HUES6 (cell line): Measurements from ENCODE around the gene B3GNT4.

Experiments
- H3K27ac ChIP-seq: 2 replicates; pipeline ENCODE4 v1.7.0; 2013; ENCODE audit warnings: low read depth, mild to moderate bottlenecking, low read length, inconsistent platforms
- H3K27me3 ChIP-seq: 2 replicates; pipeline ENCODE4 v1.6.1; 2013; ENCODE audit warnings: low read length; ENCODE audit not compliant: control insufficient read depth, insufficient read depth
- H3K36me3 ChIP-seq: 2 replicates; pipeline ENCODE4 v1.6.1; 2013; ENCODE audit warnings: low read length; ENCODE audit not compliant: control insufficient read depth, insufficient read depth
- H3K4me1 ChIP-seq: 2 replicates; pipeline ENCODE4 v1.6.1; 2013; ENCODE audit warnings: low read length; ENCODE audit not compliant: control insufficient read depth, insufficient read depth
- H3K4me3 ChIP-seq: 2 replicates; pipeline ENCODE4 v1.5.1; 2013; ENCODE audit warnings: low read depth, low read length
- H3K9ac ChIP-seq: one replicate; pipeline ENCODE4 v1.6.1; 2013; ENCODE audit warnings: mild to moderate bottlenecking, low read length
- H3K9me3 ChIP-seq: 2 replicates; pipeline ENCODE4 v1.6.1; 2013; ENCODE audit warnings: low read depth, low read length; ENCODE audit not compliant: control insufficient read depth, insufficient read depth

The B3GNT4 gene

GRCh38 chr12:122189626-122190475 lies 13.7 kb upstream of the B3GNT4 start:
- no peak overlapping the region for H3K4me3 ChIP-seq
- H3K36me3 ChIP-seq, result no peaks in the 10 kb centered on the region
- peaks cover 3% of the 10 kb centered on the region; the same call in 1 of the 2 replicates for H3K27me3 ChIP-seq
- peaks cover under 1% of the 10 kb centered on the region; the same call in 1 of the 2 replicates for H3K9me3 ChIP-seq
- no peak overlapping the region for H3K9ac ChIP-seq
- no peak overlapping the region for H3K27ac ChIP-seq
- no peaks in the 10 kb centered on the region for H3K4me1 ChIP-seq

DNA sequence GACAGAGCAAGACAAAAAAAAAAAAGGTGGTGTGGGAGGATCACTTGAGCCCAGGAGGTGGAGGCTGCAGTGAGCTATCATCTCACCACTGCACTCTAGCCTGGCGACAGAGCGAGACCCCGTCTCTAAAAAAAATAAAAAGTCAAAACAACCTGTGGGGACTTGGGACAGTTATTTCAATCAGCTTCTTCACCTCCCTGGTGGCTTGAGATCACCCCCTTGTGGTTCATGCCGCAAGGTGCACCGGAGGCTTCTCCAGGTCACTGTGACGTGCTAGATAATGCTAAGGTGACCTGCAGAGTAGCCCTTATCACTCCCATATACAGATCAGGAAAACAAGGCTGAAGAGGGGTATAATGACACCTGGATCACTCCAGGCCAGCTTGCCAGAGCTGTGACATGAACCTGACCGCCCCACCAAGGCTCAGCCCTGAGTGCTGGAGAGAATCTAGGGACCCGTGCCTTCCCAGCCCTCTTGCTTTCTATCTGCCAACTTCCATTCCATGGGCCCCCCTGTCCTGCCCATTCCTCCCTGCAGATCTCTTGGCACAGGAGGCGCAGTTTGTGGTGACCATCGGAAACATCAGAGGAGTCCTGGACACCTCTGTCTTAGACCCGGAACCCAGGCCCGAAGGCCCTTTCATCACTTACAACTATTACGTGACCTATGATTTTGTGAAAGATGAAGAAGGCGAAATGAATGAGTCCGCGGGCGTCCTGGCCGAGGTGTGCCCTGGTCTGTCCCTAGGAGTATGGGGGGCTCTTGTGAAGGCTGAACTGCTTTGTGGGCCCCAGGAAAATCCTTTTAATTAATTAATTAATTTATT lies 12.5 kb upstream of the B3GNT4 start:
- Histone ChIP-seq H3K36me3 (no peaks in the 10 kb centered on the region), H3K27me3 (no peaks in the 10 kb centered on the region), H3K27ac (no peak overlapping the region), H3K9ac (no peak overlapping the region), H3K9me3 (peaks cover 10% of the 10 kb centered on the region; the same call in 1 of the 2 replicates), H3K4me1 (no peaks in the 10 kb centered on the region), H3K4me3 (no peak overlapping the region)

GRCh38 chr12:122192441-122192840 lies 11.1 kb upstream of the B3GNT4 start:
- no peak overlapping the region for H3K27ac ChIP-seq
- H3K36me3 ChIP-seq, result no peaks in the 10 kb centered on the region
- H3K9ac ChIP-seq, result no peak overlapping the region

DNA sequence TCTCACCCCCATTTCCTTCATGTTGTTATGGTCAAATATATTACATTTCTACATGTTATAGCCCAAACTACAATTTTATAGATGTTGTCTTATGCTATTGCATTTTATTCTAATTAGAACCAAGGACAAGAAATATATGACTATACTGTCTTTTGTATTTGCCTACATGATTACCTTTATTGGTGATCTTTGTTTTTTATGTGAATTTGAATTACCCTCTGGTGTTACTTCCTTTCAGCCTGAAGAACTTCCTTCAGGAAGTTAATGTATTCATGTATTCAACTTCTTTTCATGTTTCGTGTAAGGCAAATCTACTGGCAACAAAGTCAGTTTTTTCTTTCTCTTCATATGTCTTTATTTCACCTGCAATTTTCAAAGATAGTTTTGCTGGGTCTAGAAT lies 8.7 kb upstream of the B3GNT4 start:
- H3K36me3 ChIP-seq, result no peaks in the 10 kb centered on the region
- H3K4me3 ChIP-seq, result no peak overlapping the region
- H3K9me3 ChIP-seq, result peaks cover 10% of the 10 kb centered on the region; the same call in 1 of the 2 replicates
- H3K27me3 ChIP-seq, result no peaks in the 10 kb centered on the region
- H3K4me1 ChIP-seq, result no peaks in the 10 kb centered on the region
- H3K9ac ChIP-seq, result no peak overlapping the region
- H3K27ac ChIP-seq, result no peak overlapping the region

More at GRCh38 chr12:122192441-122192840, 11.1 kb upstream of the B3GNT4 start:
- Histone ChIP-seq H3K9me3 (peaks cover 10% of the 10 kb centered on the region; the same call in 1 of the 2 replicates), H3K4me3 (no peak overlapping the region), H3K27me3 (no peaks in the 10 kb centered on the region), H3K4me1 (no peaks in the 10 kb centered on the region)

DNA sequence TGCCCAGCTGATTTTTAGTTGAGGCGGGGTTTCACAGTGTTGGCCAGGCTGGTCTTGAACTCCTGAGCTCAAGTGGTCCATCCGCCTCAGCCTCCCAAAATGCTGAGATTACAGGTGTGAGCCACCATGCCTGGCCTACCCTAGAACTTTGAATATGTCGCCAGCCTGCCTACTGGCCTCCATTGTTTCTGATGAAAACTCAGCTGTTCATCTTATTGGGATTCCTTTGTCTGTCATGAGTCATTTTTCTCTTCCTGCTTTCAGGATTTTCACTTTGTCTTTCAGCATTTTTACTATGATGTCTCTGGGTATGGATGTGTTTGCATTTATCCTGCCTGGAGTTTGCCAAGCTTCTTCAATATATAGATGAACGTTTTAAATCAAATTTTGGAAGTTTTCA lies 8.1 kb upstream of the B3GNT4 start:
- no peaks in the 10 kb centered on the region for H3K36me3 ChIP-seq
- no peaks in the 10 kb centered on the region for H3K4me1 ChIP-seq
- no peak overlapping the region for H3K27ac ChIP-seq

GRCh38 chr12:122197612-122197966 lies 5.9 kb upstream of the B3GNT4 start:
- Histone ChIP-seq H3K27ac (no peak overlapping the region), H3K9ac (no peak overlapping the region), H3K4me3 (no peak overlapping the region), H3K27me3 (peaks cover 14% of the 10 kb centered on the region), H3K36me3 (no peaks in the 10 kb centered on the region), H3K9me3 (peaks cover 10% of the 10 kb centered on the region; the same call in 1 of the 2 replicates), H3K4me1 (no peaks in the 10 kb centered on the region)

More for the DNA sequence above, 8.1 kb upstream of the B3GNT4 start:
- Histone ChIP-seq H3K27me3 (no peaks in the 10 kb centered on the region), H3K4me3 (no peak overlapping the region), H3K9ac (no peak overlapping the region), H3K9me3 (peaks cover 10% of the 10 kb centered on the region; the same call in 1 of the 2 replicates)

DNA sequence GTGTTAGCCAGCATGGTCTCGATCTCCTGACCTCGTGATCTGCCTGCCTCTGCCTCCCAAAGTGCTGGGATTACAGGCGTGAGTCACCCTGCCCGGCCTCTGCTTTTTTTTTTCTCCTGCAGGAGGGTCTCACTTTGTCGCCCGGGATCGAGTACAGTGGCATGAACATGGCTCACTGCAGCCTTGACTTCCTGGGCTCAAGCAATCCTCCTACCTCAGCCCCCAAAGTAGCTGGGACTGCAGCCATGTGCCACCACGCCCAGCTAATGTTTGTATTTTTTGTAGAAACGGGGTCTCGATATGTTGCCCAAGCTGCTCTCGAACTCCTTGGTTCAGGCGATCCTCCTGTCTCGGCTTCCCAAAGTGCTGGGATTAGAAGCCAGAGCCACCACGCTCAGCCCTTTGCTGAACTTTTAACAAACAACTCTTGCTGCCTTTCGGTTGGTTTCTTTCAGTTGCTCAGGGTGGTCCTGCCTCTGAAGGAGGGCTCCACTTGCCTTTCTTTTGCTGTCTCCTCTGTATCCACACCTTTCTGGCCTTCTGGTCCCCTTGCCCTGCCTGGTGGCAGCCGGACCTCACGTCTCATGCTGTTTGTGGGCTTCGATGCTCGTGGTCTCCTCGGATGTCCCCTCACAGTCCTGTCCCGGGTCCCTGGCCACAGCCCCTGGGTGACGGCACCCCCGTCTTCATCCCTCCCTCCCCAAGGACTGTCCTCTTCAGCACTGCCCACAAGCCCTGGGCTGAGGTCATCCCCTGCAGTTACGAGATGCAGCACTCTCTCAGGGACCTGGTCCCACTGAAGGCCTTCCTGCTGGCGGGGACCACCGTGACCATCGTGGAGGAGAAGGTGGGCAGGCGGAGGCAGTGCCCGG lies 3.8 kb upstream of the B3GNT4 start:
- peaks cover 4% of the 10 kb centered on the region; the same call in 1 of the 2 replicates for H3K4me1 ChIP-seq
- H3K36me3 ChIP-seq, result no peaks in the 10 kb centered on the region
- no peak overlapping the region for H3K27ac ChIP-seq
- no peak overlapping the region for H3K9ac ChIP-seq
- H3K9me3 ChIP-seq, result peaks cover 10% of the 10 kb centered on the region; the same call in 1 of the 2 replicates
- peaks cover 33% of the 10 kb centered on the region for H3K27me3 ChIP-seq
- H3K4me3 ChIP-seq, result no peak overlapping the region

- Histone ChIP-seq H3K4me3 (no peak overlapping the region), H3K4me1 (peaks cover 8% of the 10 kb centered on the region; the same call in 1 of the 2 replicates), H3K9ac (no peak overlapping the region)
Observed at GRCh38 chr12:122200541-122201175, 2.9 kb upstream of the B3GNT4 start.

DNA sequence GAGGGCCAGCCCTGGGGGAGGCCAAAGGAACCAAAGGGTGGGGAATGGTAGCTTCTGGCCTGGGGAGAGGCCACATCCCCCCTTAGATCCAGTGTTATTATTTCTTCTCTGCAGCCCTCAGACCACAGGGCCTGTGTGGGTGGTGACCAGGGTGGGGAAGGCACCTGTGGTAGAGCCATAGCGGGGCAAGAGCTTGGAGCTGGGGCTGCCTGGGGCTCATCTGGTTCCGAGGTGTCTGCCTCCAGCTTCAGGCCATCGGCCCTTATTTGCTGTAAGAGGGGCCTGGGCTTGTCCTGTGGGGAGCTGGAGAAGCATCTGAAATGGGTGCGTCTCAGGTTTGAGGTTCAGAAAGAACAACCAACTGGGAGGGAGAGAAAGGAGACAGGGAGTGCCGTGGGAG lies 2.1 kb upstream of the B3GNT4 start:
- no peak overlapping the region for H3K27ac ChIP-seq
- no peaks in the 10 kb centered on the region for H3K36me3 ChIP-seq
- no peaks in the 10 kb centered on the region for H3K9me3 ChIP-seq
- no peak overlapping the region for H3K4me3 ChIP-seq
- H3K27me3 ChIP-seq, result peaks cover 50% of the 10 kb centered on the region
- peaks cover 8% of the 10 kb centered on the region; the same call in 1 of the 2 replicates for H3K4me1 ChIP-seq
- H3K9ac ChIP-seq, result no peak overlapping the region

More at GRCh38 chr12:122200541-122201175, 2.9 kb upstream of the B3GNT4 start:
- Histone ChIP-seq H3K36me3 (no peaks in the 10 kb centered on the region), H3K27me3 (peaks cover 42% of the 10 kb centered on the region), H3K27ac (no peak overlapping the region), H3K9me3 (0 out of 2 replicates have a peak, but pooled peaks cover 3% of the 10 kb centered on the region)

DNA sequence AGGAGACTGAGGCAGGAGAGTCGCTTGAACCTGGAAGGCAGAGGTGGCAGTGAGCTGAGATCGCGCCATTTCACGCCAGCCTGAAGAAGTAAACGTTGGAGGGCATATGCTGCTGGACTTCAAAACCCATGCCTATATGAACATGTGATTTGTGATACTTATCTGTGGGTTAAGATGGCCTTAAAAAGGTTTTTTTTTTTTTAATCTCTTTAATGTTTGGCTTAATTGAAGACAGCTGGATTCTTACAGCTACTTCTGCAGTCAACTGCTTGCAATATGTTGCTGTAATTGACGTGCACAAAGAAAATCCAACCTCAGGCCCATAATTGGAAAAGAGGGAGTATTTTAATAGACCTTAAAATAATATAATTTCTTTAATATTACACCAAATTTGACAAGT lies 1.5 kb upstream of the B3GNT4 start:
- Histone ChIP-seq H3K4me1 (peaks cover 8% of the 10 kb centered on the region; the same call in 1 of the 2 replicates), H3K4me3 (no peak overlapping the region), H3K27ac (no peak overlapping the region), H3K36me3 (peaks cover 4% of the 10 kb centered on the region), H3K9me3 (no peaks in the 10 kb centered on the region), H3K27me3 (peaks cover 51% of the 10 kb centered on the region), H3K9ac (no peak overlapping the region)
